Calu3 (cell line): ENCODE results near the gene FCHSD2. TPM values are rescaled to one million over a fixed set of nuclear protein-coding genes. Genes with fewer than 3 reads are reported as not detected.
"Not testable (repeated sequence)": the region's sequence is repeated elsewhere in the genome, so short reads cannot be mapped to it uniquely, and the experiment has no call there.

Experiments used
- BruUV-seq: library from RNA; stranded (reverse); fragments of 400-500 nt; replicated peaks from 2 replicates; lab custom pipeline; 2021; lab: Mats Ljungman, UMichigan
- CTCF ChIA-PET: fragments of 300-600 bp; sonication (Branson Sonifier 250); formaldehyde crosslinking; loops from one replicate; lab custom pipeline; 2022; ENCODE audit warnings: antibody characterized with exemption; lab: Charles Lee
- DNase-seq: peaks from one replicate; pipeline ENCODE4 v3.0.0; 2022
- H3K27ac Mint-ChIP-seq: one replicate; pipeline ENCODE4 v1.8.0; 2022; ENCODE audit warnings: mixed read lengths; ENCODE audit not compliant: unreplicated experiment
- H3K27me3 Mint-ChIP-seq: one replicate; pipeline ENCODE4 v1.8.0; 2022; ENCODE audit warnings: mixed read lengths; ENCODE audit not compliant: unreplicated experiment
- H3K36me3 Mint-ChIP-seq: one replicate; pipeline ENCODE4 v1.8.0; 2022; ENCODE audit warnings: mild to moderate bottlenecking, moderate library complexity, mixed read lengths; ENCODE audit not compliant: insufficient read depth, unreplicated experiment
- H3K4me1 Mint-ChIP-seq: one replicate; pipeline ENCODE4 v1.8.0; 2022; ENCODE audit warnings: mild to moderate bottlenecking, low read depth, mixed read lengths; ENCODE audit not compliant: unreplicated experiment
- H3K4me3 Mint-ChIP-seq: one replicate; pipeline ENCODE4 v1.8.0; 2022; ENCODE audit warnings: mild to moderate bottlenecking, low read depth, moderate library complexity, mixed read lengths; ENCODE audit not compliant: unreplicated experiment
- H3K9me3 Mint-ChIP-seq: one replicate; pipeline ENCODE4 v1.8.0; 2022; ENCODE audit warnings: low read depth, mixed read lengths; ENCODE audit not compliant: unreplicated experiment
- CTCF ChIP-seq: fragments of 200-600 bp; IDR thresholded peaks from one replicate; pipeline ENCODE4 v1.8.0; 2022; ENCODE audit warnings: antibody characterized with exemption; ENCODE audit not compliant: unreplicated experiment
- intact Hi-C: fragments of 100-400 bp; cut with micrococcal nuclease; formaldehyde crosslinking; loops from one replicate; pipeline ENCODE4 v1.10.0; 2022; ENCODE audit not compliant: unreplicated experiment
- total RNA-seq: library from RNA; stranded (reverse); gene quantifications from 2 replicates; pipeline ENCODE4 v1.2.3, GENCODE V29; 2022

Gene FCHSD2
- total RNA-seq, 1 experiment from 2014 or later = 16.2 TPM

- Mint-ChIP-seq H3K27ac (no peak overlapping the region), H3K4me1 (peaks cover 18% of the 10 kb centered on the region), H3K9me3 (no peaks in the 10 kb centered on the region), H3K36me3 (peaks cover 8% of the 10 kb centered on the region), H3K4me3 (no peak overlapping the region), H3K27me3 (no peaks in the 10 kb centered on the region)
- no peak for DNase-seq
- no TSS peak for BruUV-seq
- TF ChIP-seq CTCF = no peak
- intact Hi-C loops = no loop called here
- CTCF ChIA-PET = interaction anchor here (0.7 kb wide), 1 partner anchor 274 kb away, joined by 3 read pairs; no protein-coding TSS in a partner anchor
Observed at GRCh38 chr11:72808331-72808798, 333.8 kb downstream of the FCHSD2 start.

- H3K4me3 Mint-ChIP-seq = no peak overlapping the region
- CTCF ChIA-PET = interaction anchor here (0.7 kb wide), 2 partner anchors 21 to 273 kb away, joined by 3 read pairs; no protein-coding TSS in a partner anchor
- peaks cover 13% of the 10 kb centered on the region for H3K4me1 Mint-ChIP-seq
- H3K9me3 Mint-ChIP-seq = no peaks in the 10 kb centered on the region
- BruUV-seq = no TSS peak
- no peak overlapping the region for H3K27ac Mint-ChIP-seq
- H3K36me3 Mint-ChIP-seq = peaks cover 3% of the 10 kb centered on the region
- no peak for TF ChIP-seq CTCF
- no peaks in the 10 kb centered on the region for H3K27me3 Mint-ChIP-seq
- intact Hi-C loops = no loop called here
- DNase-seq = no peak
Observed at GRCh38 chr11:72807792-72808191, 334.3 kb downstream of the FCHSD2 start.

- H3K4me1 Mint-ChIP-seq = peaks cover 6% of the 10 kb centered on the region
- no peaks in the 10 kb centered on the region for H3K36me3 Mint-ChIP-seq
- TF ChIP-seq CTCF = no peak
- no peak overlapping the region for H3K4me3 Mint-ChIP-seq
- CTCF ChIA-PET = interaction anchor here (0.7 kb wide), 1 partner anchor 22 kb away, joined by 3 read pairs; no protein-coding TSS in a partner anchor
- H3K9me3 Mint-ChIP-seq = no peaks in the 10 kb centered on the region
- no peak overlapping the region for H3K27ac Mint-ChIP-seq
- intact Hi-C loops = no loop called here
- BruUV-seq = no TSS peak
- no peak for DNase-seq
- H3K27me3 Mint-ChIP-seq = no peaks in the 10 kb centered on the region
Observed at GRCh38 chr11:72807021-72807693, 335.0 kb downstream of the FCHSD2 start.

- H3K4me1 Mint-ChIP-seq, BruUV-seq, H3K4me3 Mint-ChIP-seq, H3K36me3 Mint-ChIP-seq, intact Hi-C loops, H3K27ac Mint-ChIP-seq, CTCF ChIA-PET, H3K27me3 Mint-ChIP-seq, H3K9me3 Mint-ChIP-seq, DNase-seq: not testable (repeated sequence)
Observed at GRCh38 chr11:72806378-72806777, 335.7 kb downstream of the FCHSD2 start.

- Mint-ChIP-seq H3K4me1 (no peaks in the 10 kb centered on the region), H3K27ac (no peak overlapping the region), H3K4me3 (no peak overlapping the region), H3K27me3 (no peaks in the 10 kb centered on the region), H3K9me3 (no peaks in the 10 kb centered on the region), H3K36me3 (no peaks in the 10 kb centered on the region)
- no TSS peak for BruUV-seq
- intact Hi-C loops = no loop called here
- CTCF ChIA-PET = no interaction called here
- DNase-seq = no peak
- no peak for TF ChIP-seq CTCF
Observed at GRCh38 chr11:72805216-72805615, 336.9 kb downstream of the FCHSD2 start.
